Erythroblast (primary cell): ENCODE data around the gene SNRNP70.

Experiments
- GATA1 ChIP-seq: IDR thresholded peaks from 2 replicates; pipeline ENCODE4 v1.6.1; 2011; ENCODE audit warnings: low read depth, mild to moderate bottlenecking, control low read depth, low read length, moderate library complexity
- POLR2A ChIP-seq: IDR thresholded peaks from 2 replicates; pipeline ENCODE4 v1.6.1; 2011; ENCODE audit warnings: mild to moderate bottlenecking, low read length

DNA sequence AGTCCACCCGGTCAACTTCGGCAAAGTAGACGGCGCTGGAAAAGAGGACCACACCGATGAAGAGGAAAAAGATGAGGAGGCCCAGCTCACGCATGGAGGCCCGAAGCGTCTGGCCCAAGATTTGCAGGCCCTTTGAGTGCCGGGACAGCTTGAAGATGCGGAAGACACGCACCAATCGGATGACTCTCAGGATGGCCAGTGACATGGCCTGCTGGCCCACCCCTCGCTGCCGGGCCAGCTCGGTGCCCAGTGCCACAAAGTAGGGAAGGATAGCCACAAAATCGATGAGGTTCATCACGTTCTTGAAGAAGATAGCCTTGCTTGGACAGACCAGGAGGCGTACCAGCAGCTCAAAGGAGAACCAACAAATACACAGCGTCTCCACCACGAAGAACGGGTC is 14.8 kb upstream of the SNRNP70 start:
- TF ChIP-seq POLR2A (no peak), GATA1 (no peak)
